AG09309 (cell line): ENCODE data around the gene CCDC102B.
A peak's percentile ranks its signal among the peaks of the same experiment; 100 is the strongest.

Experiments used
- DNase-seq: peaks from one replicate; pipeline ENCODE4 v3.0.0-alpha.2; 2010; ENCODE audit warnings: low read depth
- H3K4me3 ChIP-seq: 2 replicates; pipeline ENCODE4 v1.5.1; 2011; ENCODE audit warnings: mild to moderate bottlenecking, low read depth, low read length, moderate library complexity; ENCODE audit not compliant: control insufficient read depth
- CTCF ChIP-seq: IDR thresholded peaks from 2 replicates; pipeline ENCODE4 v1.5.1; 2011; ENCODE audit warnings: mild to moderate bottlenecking, low read depth, low read length, inconsistent platforms; ENCODE audit not compliant: insufficient read depth, control insufficient read depth; ENCODE audit errors: missing control alignments

Gene CCDC102B

GRCh38 chr18:69071680-69072079, 273.8 kb downstream of the CCDC102B start:
- TF ChIP-seq CTCF = no peak
- no peak overlapping the region for H3K4me3 ChIP-seq
- DNase-seq = no peak

- TF ChIP-seq CTCF = no peak
- no peak for DNase-seq
- H3K4me3 ChIP-seq = no peak overlapping the region
Measured at GRCh38 chr18:69081846-69082245, 284.0 kb downstream of the CCDC102B start.

- no peak for DNase-seq
- H3K4me3 ChIP-seq = no peak overlapping the region
- no peak for TF ChIP-seq CTCF
Measured at GRCh38 chr18:69082499-69082898, 284.6 kb downstream of the CCDC102B start.

GRCh38 chr18:69085951-69086350, 288.1 kb downstream of the CCDC102B start:
- TF ChIP-seq CTCF = no peak
- no peak for DNase-seq
- no peak overlapping the region for H3K4me3 ChIP-seq

- no peak for DNase-seq
- no peak overlapping the region for H3K4me3 ChIP-seq
- no peak for TF ChIP-seq CTCF
Measured at GRCh38 chr18:69088973-69089372, 291.1 kb downstream of the CCDC102B start.

GRCh38 chr18:69097349-69097748, 299.5 kb downstream of the CCDC102B start:
- no peak overlapping the region for H3K4me3 ChIP-seq
- no peak for TF ChIP-seq CTCF
- no peak for DNase-seq

- DNase-seq = peak; percentile 4
- H3K4me3 ChIP-seq = no peak overlapping the region
- no peak for TF ChIP-seq CTCF
Measured at GRCh38 chr18:69102959-69103358, 305.1 kb downstream of the CCDC102B start.
